Brain microvascular endothelial cell (primary cell): ENCODE data around the gene SPC24.

ENCODE experiments used
- DNase-seq: peaks from one replicate; pipeline ENCODE4 v3.0.0-alpha.2; 2020
- H3K27ac ChIP-seq: fragments of 250-450 bp; sonication (Bioruptor Pico); 2 replicates; pipeline ENCODE4 v1.5.1; 2020; ENCODE audit warnings: mild to moderate bottlenecking, moderate library complexity
- H3K27me3 ChIP-seq: fragments of 250-450 bp; sonication (Bioruptor Pico); replicated peaks from 2 replicates; pipeline ENCODE4 v1.5.1; 2020; ENCODE audit warnings: mild to moderate bottlenecking
- H3K36me3 ChIP-seq: fragments of 250-450 bp; sonication (Bioruptor Pico); replicated peaks from 2 replicates; pipeline ENCODE4 v1.5.1; 2020; ENCODE audit warnings: mild to moderate bottlenecking
- H3K4me3 ChIP-seq: 2 replicates; pipeline ENCODE4 v1.5.1; 2011; ENCODE audit warnings: low read depth, mild to moderate bottlenecking, control low read depth, low read length, moderate library complexity
- CTCF ChIP-seq: IDR thresholded peaks from 2 replicates; pipeline ENCODE4 v1.5.1; 2011; ENCODE audit warnings: low read depth, mild to moderate bottlenecking, moderate library complexity, low read length, control low read depth, inconsistent platforms; ENCODE audit errors: missing control alignments
- in situ Hi-C: cut with HindIII; loops from 2 replicates; pipeline ENCODE4 v1.10.0; 2017; ENCODE audit warnings: low sequenced_read_pairs, low pct_ligation_motif_present

SPC24 gene

GRCh38 chr19:11115042-11115441, 40.5 kb downstream of the SPC24 start:
- H3K27me3 ChIP-seq: no peaks in the 10 kb centered on the region
- H3K4me3 ChIP-seq: no peak overlapping the region
- DNase-seq: no peak
- TF ChIP-seq CTCF: no peak
- H3K36me3 ChIP-seq: peaks cover 97% of the 10 kb centered on the region
- H3K27ac ChIP-seq: no peak overlapping the region
- in situ Hi-C loops: no loop called here

- in situ Hi-C loops: no loop called here
- peaks cover 99% of the 10 kb centered on the region for H3K36me3 ChIP-seq
- no peak overlapping the region for H3K27ac ChIP-seq
- no peaks in the 10 kb centered on the region for H3K27me3 ChIP-seq
- no peak overlapping the region for H3K4me3 ChIP-seq
- DNase-seq: no peak
- no peak for TF ChIP-seq CTCF
These were observed 42.4 kb downstream of the SPC24 start for GRCh38 chr19:11113140-11113708.

- no peak for DNase-seq
- Histone ChIP-seq H3K27ac (no peak overlapping the region), H3K36me3 (peaks cover 99% of the 10 kb centered on the region), H3K4me3 (no peak overlapping the region), H3K27me3 (no peaks in the 10 kb centered on the region)
- in situ Hi-C loops: no loop called here
- no peak for TF ChIP-seq CTCF
These were observed 43.8 kb downstream of the SPC24 start for GRCh38 chr19:11111771-11112144.

- H3K27me3 ChIP-seq: no peaks in the 10 kb centered on the region
- no peak overlapping the region for H3K27ac ChIP-seq
- in situ Hi-C loops: no loop called here
- H3K36me3 ChIP-seq: peaks cover 99% of the 10 kb centered on the region
- H3K4me3 ChIP-seq: no peak overlapping the region
- DNase-seq: no peak
- TF ChIP-seq CTCF: no peak
These were observed 44.3 kb downstream of the SPC24 start for GRCh38 chr19:11111117-11111770.

- Histone ChIP-seq H3K27me3 (no peaks in the 10 kb centered on the region), H3K4me3 (no peak overlapping the region), H3K27ac (no peak overlapping the region), H3K36me3 (peaks cover 97% of the 10 kb centered on the region)
- no peak for DNase-seq
- in situ Hi-C loops: no loop called here
- TF ChIP-seq CTCF: no peak
These were observed 46.8 kb downstream of the SPC24 start for GRCh38 chr19:11108746-11109145.

- H3K4me3 ChIP-seq: no peak overlapping the region
- no peak for TF ChIP-seq CTCF
- in situ Hi-C loops: no loop called here
- H3K27me3 ChIP-seq: no peaks in the 10 kb centered on the region
- DNase-seq: no peak
- no peak overlapping the region for H3K27ac ChIP-seq
- peaks cover 97% of the 10 kb centered on the region for H3K36me3 ChIP-seq
These were observed 49.1 kb downstream of the SPC24 start for GRCh38 chr19:11106477-11106876.
